ENCODE data around the gene OTOF.

OTOF gene

GRCh38 chr2:26477911-26478253 is at the start of gene OTOF:
OTOF (minus strand) TSS chr2:26478124.
- no peak for DNase-seq (ENCODE audit: low read depth, low spot score)

DNA sequence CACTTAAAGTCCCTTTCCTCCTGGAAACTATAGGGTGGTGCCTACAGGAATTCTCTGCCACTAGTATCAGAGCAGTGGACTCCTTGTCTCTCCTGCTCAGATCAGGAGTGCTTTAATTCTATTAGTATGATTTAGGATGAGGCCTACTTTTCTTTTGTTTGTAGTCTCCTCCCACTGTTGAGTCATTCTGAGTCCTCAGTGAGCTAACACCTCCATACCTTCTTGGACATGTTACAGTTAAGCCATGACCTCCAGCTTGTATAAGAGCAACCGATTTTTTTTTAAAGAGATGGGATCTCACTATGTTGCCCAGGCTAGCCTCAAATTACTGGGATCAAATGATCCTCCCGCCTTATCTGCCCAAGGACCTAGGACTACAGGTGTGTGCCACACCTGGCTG is 48.7 kb upstream of the OTOF start:
- no peak for DNase-seq (ENCODE audit: low read depth, low spot score)

DNA sequence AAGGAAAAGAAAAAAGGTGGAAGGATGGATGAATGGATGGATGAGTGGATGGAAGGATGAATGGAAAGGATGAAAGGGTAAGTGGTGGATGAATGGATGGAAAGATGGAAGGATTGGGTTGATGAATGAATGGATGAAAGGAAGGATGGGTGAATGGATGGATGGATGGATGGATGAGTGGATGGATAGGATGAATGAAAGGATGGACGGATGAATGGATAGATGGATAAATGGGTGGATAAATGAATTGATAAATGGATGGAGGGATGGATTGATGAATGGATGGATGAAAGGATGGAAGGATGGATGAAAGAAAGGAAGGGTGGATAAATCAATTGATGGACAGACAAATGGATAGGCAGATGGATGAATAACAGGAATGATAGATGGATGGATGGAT is 48.2 kb upstream of the OTOF start:
- no peak for DNase-seq (ENCODE audit: low read depth, low spot score)

- no peak for DNase-seq (ENCODE audit: low read depth, low spot score)
Observed at GRCh38 chr2:26523750-26524149, 45.8 kb upstream of the OTOF start.

GRCh38 chr2:26522751-26523171 is 44.8 kb upstream of the OTOF start:
- DNase-seq (ENCODE audit: low read depth, low spot score) = no peak

DNA sequence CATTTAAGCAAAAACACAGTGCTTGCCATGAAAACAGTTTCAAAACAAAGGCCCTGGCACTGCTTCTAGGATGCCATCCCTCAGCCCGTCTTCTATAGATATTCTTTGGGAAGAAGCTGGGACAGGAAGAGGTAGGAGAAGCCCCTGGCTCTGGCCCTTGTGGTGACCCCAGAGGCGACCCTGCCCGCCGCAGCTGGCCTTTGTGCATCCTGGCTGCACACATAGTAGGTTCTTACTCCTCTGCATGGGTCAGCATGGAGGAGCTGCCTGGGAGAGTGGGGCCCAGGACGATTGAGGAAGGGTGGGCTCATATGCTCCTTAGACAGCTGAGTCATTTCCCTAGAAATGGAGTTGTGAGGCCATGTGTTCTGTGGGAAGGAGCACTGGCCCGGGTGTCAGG is 44.4 kb upstream of the OTOF start:
- no peak for DNase-seq (ENCODE audit: low read depth, low spot score)

DNA sequence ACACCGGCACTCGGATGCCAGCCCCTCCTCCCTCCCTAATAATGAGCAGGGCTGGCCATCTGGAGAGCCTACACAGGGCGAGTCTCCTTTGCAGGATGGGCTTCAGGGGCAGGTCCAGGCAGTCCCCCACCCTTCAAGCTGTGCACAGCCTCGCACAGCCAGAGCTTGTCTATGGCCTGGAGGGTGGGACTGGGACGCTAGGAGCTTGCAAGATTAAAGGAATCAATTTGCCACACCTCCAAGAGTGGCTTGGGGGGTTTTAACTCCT is 43.9 kb upstream of the OTOF start:
- no peak for DNase-seq (ENCODE audit: low read depth, low spot score)

GRCh38 chr2:26521054-26521912 is 43.4 kb upstream of the OTOF start:
- DNase-seq (ENCODE audit: low read depth, low spot score) = no peak

- DNase-seq (ENCODE audit: low read depth, low spot score) = no peak
Observed at GRCh38 chr2:26520148-26520449, 42.2 kb upstream of the OTOF start.

- DNase-seq (ENCODE audit: low read depth, low spot score) = no peak
Observed at GRCh38 chr2:26519396-26520147, 41.6 kb upstream of the OTOF start.

DNA sequence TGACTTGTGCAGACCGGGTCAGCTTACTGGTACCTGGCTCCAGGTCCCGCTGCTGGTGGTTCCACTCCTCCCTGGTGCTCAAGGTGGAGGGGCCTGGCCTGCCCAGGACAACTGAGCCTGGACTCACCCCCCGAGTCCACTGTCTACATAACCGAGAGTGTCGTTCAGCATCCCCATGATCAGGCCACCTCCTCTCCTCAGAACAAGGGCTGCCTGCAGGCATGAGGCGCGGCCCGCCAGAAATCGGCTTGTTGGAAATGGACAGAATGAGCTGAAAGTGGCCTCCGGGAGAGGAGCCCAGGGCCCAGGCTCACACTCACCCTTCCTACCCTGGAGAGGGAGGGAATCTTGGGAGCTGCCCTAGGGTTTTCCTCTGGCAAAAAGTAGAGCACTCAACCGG is 38.9 kb upstream of the OTOF start:
- no peak for DNase-seq (ENCODE audit: low read depth, low spot score)

DNA sequence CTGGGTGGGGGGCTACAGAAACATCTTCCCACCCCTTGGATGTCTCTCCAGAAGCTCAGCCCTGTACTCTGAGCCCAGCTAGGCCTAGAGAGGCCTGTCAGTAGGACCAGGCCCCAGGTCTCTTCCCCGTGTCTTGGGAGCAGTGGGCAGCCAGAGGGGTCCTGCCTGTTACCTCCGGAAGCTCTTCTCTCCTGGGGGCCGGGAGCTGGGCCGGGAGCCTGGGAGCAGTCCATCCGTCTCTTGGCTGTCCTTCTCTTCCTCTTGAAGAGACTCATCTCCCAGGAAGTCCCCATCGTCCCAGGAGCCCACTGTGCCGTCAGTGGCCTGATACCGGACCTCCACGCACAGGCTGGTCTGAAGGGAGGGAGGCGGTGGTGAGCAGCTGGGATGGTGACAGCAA is 38.3 kb upstream of the OTOF start:
- no peak for DNase-seq (ENCODE audit: low read depth, low spot score)

DNA sequence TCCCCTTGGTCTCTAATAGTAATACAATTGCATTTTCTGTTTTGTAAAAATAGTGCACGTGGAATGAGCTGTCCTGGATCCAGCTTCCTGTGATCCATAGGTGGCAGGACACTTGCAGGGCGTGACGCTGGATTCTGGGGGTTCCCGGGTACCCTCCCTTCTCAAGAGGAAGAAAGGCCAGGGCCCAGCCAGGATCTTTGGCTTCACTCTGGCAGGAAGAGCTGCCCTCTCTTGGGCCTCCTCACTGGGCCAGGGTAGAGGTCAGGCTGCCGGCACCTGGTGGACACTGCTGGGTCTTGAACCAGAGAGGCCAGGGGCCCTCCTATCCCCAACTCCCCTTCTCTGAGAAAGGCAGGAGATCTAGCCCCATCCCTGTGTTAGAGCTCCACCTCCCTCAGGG is 37.8 kb upstream of the OTOF start:
- no peak for DNase-seq (ENCODE audit: low read depth, low spot score)

GRCh38 chr2:26514045-26514444 is 36.1 kb upstream of the OTOF start:
- DNase-seq (ENCODE audit: low read depth, low spot score) = no peak

GRCh38 chr2:26513261-26513660 is 35.3 kb upstream of the OTOF start:
- DNase-seq (ENCODE audit: low read depth, low spot score) = no peak

GRCh38 chr2:26511466-26511865 is 33.5 kb upstream of the OTOF start:
- no peak for DNase-seq (ENCODE audit: low read depth, low spot score)

GRCh38 chr2:26510344-26510973 is 32.5 kb upstream of the OTOF start:
- no peak for DNase-seq (ENCODE audit: low read depth, low spot score)

DNA sequence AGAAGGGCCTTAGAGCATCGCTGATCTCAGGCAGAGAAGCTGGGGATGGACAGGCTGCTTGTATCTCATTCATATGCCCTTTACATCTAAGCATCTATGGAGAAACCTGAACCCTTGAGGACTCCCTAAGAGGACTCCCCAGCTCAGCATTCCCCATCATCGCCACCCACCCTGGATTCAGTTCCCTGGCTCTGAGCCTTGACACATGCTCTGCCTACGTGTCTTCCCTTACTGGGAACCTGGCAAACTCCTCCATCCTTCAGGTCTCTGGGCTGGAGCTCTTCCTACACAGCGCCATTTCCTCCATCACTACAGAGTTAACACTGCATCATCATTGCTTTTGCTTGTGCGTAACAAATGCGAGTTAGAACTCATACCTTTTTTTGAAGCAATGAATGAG is 31.2 kb upstream of the OTOF start:
- no peak for DNase-seq (ENCODE audit: low read depth, low spot score)

DNA sequence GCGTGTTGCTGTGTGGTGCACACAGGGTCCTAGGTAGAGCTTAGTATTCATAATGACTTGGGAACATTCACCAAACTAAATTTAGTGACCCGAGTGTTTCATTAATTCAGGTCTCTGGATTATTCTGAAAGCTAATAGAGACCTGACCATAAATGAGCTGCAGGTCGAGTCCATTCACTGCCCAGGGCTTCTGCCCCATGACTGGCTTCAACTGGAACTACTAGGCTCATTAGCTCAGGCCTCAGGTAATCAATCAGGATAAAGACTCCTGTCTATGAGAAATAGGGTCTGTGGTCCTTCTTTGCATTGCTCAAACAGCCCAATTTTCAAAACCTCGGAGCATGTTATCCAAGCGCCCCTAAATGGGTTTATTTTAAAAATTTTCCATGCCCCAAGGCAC is 30.0 kb upstream of the OTOF start:
- DNase-seq (ENCODE audit: low read depth, low spot score) = no peak

DNA sequence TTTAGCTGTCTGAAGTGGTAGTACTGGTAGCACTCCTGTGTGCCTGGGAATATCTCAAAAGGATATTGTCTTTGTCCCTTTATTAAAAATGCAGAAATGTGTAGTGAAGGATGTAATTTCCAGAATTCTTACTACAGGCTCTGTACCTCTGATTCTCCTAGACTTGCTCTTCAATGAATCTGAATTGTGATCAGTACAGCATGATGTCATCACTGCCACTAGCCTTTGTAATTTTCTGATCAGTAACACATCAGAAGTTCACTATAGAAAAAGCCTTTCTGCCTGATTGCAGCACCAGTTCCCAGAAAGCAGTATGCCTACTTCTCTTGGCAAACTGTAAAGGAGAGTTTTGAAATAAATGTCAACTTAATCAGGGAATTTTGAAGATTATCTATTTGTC is 29.2 kb upstream of the OTOF start:
- DNase-seq (ENCODE audit: low read depth, low spot score) = no peak

GRCh38 chr2:26506279-26506678 is 28.4 kb upstream of the OTOF start:
- DNase-seq (ENCODE audit: low read depth, low spot score) = no peak

- no peak for DNase-seq (ENCODE audit: low read depth, low spot score)
Observed at GRCh38 chr2:26504002-26504401, 26.1 kb upstream of the OTOF start.

DNA sequence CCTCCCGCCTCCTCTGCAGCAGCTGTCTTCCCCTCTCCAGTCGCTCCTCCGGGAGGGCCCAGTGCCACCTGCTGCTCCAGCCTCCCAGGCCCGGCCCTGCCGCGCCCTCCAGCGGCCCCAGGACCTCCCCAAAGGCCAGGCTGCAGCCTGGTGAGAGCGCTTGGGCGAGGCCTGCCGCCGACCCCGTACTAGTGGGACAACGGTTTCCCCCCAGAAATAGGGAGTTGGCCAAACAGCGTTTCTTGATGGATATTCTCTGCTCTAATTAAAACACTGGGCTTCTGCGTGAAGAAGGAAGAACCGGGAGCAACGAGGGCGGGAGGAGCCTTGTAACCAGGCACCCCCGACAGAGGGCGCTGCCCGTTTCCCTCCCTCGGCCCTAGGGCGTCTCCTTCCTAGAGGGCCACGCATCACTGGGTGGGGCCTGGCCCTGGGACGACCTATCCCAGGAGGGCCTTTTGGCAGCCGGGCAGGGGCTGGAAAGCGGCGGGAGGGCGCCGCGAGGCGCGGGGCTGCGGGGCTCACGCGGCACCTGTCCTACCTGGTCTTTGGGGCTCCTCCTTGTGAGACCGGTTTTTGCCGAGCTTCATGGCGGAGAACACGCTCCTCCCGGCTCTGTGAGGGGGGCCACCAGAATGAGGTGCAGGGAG is 25.4 kb upstream of the OTOF start:
- no peak for DNase-seq (ENCODE audit: low read depth, low spot score)
